RPMI7951 (cell line): ENCODE data around the gene TACO1. TPM values are rescaled to one million over a fixed set of nuclear protein-coding genes. Genes with fewer than 3 reads are reported as not detected.

Experiments used
- DNase-seq: peaks from one replicate; pipeline ENCODE4 v3.0.0-alpha.2; 2012; ENCODE audit warnings: low read depth
- total RNA-seq: library from RNA; depleted of rRNA; stranded (reverse); fragments of >200 nt; shearing (Covaris generic); gene quantifications from 2 replicates; pipeline ENCODE4 v1.2.3, GENCODE V29; 2014; rRNA removed

TACO1 gene
- total RNA-seq, 1 experiment from 2014 or later, result 16.7 TPM

GRCh38 chr17:63639125-63639524 lies 38.4 kb downstream of the TACO1 start:
- no peak for DNase-seq

- no peak for DNase-seq
Observed at GRCh38 chr17:63640038-63640437, 39.3 kb downstream of the TACO1 start.

DNA sequence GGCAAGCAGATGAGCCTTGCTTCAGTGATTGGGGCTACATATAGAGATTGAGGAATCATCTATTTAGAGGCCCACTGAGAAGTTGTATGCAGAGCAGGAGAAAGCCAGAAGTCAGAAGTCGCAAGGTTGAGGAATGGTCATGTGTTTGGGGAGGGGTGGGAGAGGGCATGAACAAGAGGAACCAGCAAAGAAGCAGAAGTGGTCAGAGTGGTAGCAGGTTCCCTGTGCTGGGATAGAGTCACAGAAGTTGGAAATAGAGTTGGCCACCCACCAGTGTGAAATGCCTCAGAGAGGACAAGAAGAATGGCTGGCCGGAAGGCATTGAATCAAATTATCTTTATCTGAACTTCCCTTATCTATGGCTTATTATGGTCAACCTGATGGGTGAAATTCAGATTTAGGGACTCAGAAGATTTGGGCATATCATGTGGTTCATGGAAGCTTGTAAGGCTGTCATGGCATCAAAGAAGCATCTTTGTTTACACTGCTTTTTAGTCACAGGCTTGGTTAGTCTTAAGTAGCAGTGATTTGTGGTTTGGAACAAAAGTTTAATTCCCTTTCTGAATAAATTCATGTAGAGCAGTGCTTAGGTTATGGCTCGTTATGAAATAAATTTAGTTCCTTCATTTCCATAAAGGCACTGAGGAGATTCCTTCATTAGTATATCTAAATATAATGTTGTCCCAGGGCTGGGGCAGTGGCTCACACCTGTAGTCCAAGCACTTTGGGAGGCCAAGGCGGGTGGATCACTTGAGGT lies 41.2 kb downstream of the TACO1 start:
- DNase-seq, result no peak

- no peak for DNase-seq
Observed at GRCh38 chr17:63644846-63645245, 44.2 kb downstream of the TACO1 start.

DNA sequence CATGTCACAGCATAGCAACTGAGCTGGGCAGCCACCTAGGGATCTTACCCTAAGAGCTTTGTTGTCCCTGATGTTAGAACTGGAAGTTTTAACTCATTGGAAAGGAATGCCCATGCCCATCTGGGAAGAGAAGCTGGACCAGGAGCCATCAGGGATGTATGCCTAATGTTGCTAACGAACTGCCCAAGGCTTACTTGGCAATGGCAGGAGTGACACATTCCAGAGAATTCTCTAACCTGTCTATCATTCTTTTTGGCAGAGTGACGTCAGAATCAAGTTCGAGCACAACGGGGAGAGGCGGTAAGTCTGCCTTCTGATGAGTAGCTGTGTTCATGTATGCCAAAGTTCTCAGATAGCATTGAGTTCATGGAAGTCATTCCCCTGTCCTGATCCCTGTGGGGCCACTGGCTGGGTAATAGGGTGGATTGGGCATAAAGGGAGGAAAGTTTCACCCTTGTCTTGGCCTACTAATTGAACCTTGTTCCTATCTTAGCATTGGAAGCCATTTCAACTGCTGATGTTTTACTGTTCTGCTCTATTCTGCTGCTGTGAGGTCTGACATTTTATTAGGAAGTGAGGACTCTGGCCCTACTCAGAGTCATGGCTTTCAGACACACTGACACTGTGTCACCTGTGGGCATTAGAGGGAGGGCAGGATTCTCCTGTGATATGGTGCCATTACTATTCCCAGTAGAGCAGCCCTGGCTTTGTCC lies 45.2 kb downstream of the TACO1 start:
- DNase-seq, result peak; percentile 11

DNA sequence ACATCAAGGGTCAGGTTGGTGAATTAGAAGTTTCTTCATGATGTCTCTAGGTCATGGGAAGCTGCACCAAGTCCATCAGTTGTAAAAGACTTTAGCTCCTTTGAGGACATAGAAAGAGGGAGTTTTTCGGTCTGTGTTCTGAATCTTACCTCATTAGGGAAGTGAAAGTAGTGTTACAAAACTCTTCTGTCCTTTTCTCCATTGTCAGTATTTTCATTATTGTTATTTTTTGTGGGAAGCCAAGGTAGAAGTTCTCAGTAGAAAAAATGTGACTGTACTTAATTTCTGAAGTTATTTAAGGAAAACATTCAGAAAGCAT lies 45.8 kb downstream of the TACO1 start:
- DNase-seq, result no peak

- DNase-seq, result peak; percentile 58
Observed at GRCh38 chr17:63647065-63647725, 46.5 kb downstream of the TACO1 start.

DNA sequence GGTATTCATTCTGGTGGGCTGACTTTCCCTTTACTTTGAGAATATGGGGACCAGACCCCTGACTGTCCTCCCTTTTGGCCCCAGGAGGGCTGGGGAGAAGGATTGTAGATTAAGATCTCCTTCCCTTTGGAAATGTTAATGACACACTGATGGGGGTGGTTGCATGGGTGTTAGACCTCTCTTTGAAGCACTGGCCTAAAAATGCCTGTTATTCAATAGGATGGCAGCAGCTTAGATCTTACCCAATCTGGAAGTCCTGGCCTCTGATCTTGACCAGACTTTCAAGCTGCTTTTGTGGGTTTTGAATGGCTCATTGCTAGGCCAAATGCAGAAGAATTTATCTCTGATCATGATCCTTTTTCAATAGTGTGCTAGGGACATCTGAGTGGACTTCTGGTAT lies 47.2 kb downstream of the TACO1 start:
- peak; percentile 2 for DNase-seq

DNA sequence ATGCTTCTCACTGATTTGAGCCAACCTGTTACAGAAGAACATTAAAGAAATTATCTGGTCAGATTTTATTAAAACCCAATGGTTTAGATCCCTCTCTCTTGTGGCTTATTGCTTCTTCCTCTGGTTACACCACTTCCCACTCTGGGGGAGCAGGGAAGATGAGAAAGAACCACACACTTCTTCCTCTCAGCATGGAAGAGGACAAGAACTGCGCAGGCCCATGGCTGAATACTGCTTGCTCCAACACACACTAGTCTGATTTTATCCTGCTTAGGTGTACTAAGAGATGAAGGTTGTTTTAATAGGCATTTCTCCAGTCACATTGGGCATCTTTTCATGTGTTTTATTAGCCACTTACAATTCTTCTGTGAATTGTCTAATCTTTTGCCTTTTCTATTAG lies 49.1 kb downstream of the TACO1 start:
- no peak for DNase-seq

DNA sequence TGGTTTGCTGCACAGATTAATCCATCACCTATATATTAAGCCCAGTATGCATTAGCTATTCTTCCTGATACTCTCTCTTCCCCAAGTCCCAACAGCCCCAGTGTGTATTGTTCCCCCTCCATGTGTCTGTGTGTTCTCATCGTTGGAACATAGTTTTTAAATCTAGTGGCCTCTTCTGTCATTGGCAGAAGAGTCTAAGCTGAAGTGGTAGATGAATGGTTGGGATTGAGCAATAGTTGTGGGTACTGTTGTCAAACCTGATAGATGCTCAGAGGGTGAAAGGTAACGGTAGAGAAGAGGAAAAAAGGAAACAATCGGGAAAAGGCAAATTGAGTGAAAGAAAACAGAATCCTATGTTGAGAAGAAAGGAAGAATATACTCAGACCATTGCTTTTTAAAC lies 51.4 kb downstream of the TACO1 start:
- DNase-seq, result no peak

- DNase-seq, result no peak
Observed at GRCh38 chr17:63653050-63653449, 52.4 kb downstream of the TACO1 start.

DNA sequence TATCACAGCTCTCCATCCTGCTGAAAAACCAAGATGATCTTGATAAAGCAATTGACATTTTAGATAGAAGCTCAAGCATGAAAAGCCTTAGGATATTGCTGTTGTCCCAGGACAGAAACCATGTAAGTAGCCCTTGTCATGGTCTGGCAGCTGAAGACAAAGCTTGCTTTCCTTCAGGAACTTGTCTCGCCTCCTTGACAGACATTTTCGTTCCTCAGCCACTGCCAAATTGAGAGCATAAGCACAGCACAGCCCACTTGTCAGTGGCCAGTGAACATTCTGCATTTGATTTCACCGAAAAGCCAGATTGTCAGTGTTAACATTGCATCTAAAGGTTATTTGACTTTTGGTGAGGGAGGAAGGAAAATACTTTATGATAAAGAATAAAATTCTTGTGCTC lies 57.1 kb downstream of the TACO1 start:
- no peak for DNase-seq

Other genes starting within 250 kb of the TACO1 start
- gene CYB561, start 154.6 kb upstream of the TACO1 start, total RNA-seq, result 9.5 and 10.0 TPM in 2 replicates
- gene ACE, start 123.8 kb upstream of the TACO1 start, total RNA-seq, result 0.68 and 0.72 TPM in 2 replicates
- not detected in 2 replicates for gene KCNH6, start 77.5 kb upstream of the TACO1 start, total RNA-seq
- gene DCAF7, start 50.4 kb upstream of the TACO1 start, total RNA-seq, result 20.7 and 22.2 TPM in 2 replicates
- 15.3 and 18.1 TPM in 2 replicates for gene MAP3K3, start 21.5 kb downstream of the TACO1 start, total RNA-seq
- 4.9 and 10.2 TPM in 2 replicates for gene LIMD2, start 99.2 kb downstream of the TACO1 start, total RNA-seq
- 10.1 and 13.7 TPM in 2 replicates for gene STRADA, start 140.9 kb downstream of the TACO1 start, total RNA-seq
- 39.9 and 49.3 TPM in 2 replicates for gene CCDC47, start 172.7 kb downstream of the TACO1 start, total RNA-seq
- 18.0 and 19.8 TPM in 2 replicates for gene DDX42, start 173.3 kb downstream of the TACO1 start, total RNA-seq
- 44.7 and 54.2 TPM in 2 replicates for gene PSMC5, start 226.5 kb downstream of the TACO1 start, total RNA-seq
- 49.5 and 62.1 TPM in 2 replicates for gene FTSJ3, start 226.8 kb downstream of the TACO1 start, total RNA-seq
- 64.9 and 69.0 TPM in 2 replicates for gene SMARCD2, start 241.8 kb downstream of the TACO1 start, total RNA-seq